Endometrial microvascular endothelial cells (primary cell): ENCODE measurements around the gene SLC18A3. TPM values are rescaled to one million over a fixed set of nuclear protein-coding genes. Genes with fewer than 3 reads are reported as not detected.

ENCODE experiments used
- in situ Hi-C: cut with HindIII; loops from 2 replicates; pipeline ENCODE4 v1.10.0; 2017; ENCODE audit warnings: low sequenced_read_pairs, low pct_unique_long_range_greater_than_20kb; ENCODE audit errors: inconsistent ontology term
- total RNA-seq: library from RNA; depleted of rRNA; stranded (reverse); fragments of >200 nt; gene quantifications from one replicate; pipeline ENCODE4 v1.2.3, GENCODE V29; 2015; ENCODE audit errors: inconsistent ontology term

The SLC18A3 gene
- total RNA-seq, 1 donor from 2014 or later = not detected

GRCh38 chr10:49609283-49610113 lies 612 bp upstream of the SLC18A3 start:
- in situ Hi-C loops = no loop called here

DNA sequence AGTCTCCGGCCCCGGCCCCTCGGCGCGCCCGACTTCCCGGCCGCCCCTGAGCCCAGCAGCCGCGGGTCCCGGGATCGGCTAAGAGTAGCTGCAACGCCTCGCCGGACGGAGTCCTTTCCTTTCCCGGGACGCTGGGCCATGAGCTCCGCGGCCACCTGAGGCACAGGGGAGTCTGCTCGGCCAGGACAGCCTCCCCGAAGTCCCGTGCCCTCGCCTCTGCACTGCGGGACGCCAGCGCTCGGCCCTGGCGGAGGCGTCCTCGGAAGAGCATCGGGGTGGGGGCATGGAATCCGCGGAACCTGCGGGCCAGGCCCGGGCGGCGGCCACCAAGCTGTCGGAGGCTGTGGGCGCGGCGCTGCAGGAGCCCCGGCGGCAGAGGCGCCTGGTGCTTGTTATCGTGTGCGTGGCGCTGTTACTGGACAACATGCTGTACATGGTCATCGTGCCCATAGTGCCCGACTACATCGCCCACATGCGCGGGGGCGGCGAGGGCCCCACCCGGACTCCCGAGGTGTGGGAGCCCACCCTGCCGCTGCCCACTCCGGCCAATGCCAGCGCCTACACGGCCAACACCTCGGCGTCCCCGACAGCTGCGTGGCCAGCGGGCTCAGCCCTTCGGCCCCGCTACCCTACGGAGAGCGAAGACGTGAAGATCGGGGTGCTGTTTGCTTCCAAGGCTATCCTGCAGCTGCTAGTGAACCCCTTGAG lies 502 bp downstream of the SLC18A3 start:
- in situ Hi-C loops = no loop called here

DNA sequence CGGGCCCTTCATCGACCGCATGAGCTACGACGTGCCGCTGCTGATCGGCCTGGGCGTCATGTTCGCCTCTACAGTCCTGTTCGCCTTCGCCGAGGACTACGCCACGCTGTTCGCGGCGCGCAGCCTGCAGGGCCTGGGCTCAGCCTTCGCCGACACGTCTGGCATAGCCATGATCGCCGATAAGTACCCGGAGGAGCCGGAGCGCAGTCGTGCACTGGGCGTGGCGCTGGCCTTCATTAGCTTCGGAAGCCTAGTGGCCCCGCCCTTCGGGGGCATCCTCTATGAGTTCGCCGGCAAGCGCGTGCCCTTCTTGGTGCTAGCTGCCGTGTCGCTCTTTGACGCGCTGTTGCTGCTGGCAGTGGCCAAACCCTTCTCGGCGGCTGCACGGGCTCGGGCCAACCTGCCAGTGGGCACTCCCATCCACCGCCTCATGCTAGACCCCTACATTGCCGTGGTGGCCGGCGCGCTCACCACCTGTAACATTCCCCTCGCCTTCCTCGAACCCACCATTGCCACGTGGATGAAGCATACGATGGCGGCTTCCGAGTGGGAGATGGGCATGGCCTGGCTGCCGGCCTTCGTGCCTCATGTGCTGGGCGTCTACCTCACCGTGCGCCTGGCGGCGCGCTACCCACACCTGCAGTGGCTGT lies 1.2 kb downstream of the SLC18A3 start:
- in situ Hi-C loops = no loop called here

- in situ Hi-C loops = no loop called here
Measured at GRCh38 chr10:49611816-49612512, 1.9 kb downstream of the SLC18A3 start.

GRCh38 chr10:49612513-49613164 lies 2.5 kb downstream of the SLC18A3 start:
- in situ Hi-C loops = no loop called here

- in situ Hi-C loops = no loop called here
Measured at GRCh38 chr10:49613165-49613881, 3.2 kb downstream of the SLC18A3 start.

GRCh38 chr10:49613882-49614241 lies 3.8 kb downstream of the SLC18A3 start, which contains the start of gene CHAT:
Gene CHAT, plus strand, starts transcription at chr10:49614037. Its CDS starts 153 bp downstream, at chr10:49614190.
- in situ Hi-C loops = no loop called here

DNA sequence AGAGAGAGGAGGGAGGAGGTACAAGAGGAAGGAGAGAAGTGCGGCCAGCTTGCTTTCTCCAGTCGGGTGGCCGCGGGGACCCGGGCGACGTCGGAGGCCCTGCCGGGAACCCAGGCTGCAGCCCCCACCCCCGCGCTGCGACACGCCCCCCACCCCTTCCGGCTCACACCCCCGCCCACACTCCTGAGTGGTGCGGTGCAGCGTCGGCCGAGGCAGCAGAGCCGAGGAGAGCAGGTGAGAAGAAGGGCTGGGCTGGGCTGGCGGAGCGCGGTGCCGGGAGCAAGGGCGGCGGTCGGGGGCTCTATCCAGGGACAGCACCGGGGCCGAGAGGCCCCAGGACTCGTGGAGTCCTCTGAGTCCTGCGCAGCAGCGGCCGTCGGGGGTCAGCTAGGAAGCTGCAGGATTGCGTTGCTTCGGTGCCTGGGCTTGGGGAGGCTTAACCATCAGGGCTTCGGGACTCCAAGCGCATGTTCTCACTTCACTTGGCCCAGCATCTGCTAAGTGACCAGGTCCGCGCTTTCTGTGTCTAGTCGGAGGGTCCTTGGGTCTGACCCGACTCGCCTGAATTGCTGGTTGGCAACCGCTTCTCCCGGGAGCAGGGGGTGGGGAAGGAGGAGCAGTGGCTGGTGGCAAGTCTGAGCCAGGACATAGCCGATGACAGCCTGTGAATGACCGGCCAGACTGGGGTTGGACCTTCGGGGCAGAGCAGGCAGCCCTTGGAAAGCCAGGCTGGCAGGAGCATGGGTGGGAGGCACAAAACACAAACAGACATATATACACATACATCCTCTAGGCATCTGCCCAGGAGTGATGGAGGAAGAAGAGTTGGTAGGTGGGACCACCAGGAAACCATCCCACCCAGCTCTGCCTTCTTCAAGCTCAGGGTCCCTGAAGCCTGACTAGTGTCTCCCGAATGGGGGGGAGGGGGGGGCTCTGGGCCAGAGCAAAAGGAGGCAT lies 4.4 kb downstream of the SLC18A3 start:
- in situ Hi-C loops = no loop called here

DNA sequence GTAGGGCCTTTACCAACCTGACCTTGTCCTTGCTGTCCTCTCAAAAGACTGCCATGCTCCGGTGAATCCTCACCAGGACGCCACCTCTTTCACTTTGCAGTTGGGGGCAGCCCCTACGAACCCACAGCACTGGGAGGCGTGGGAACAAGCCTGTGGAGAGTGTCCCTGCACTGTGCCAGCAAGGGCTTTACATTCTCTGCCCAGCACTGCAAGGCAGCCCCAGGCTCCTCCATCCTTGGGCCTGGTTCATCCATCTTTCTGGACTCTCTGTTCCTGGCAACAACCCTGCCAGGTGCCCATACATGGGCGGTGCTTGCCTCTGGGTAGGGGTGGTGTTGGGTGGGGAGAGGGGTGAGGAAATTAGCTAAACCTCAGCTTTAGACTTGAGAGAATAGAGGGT lies 5.1 kb downstream of the SLC18A3 start:
- in situ Hi-C loops = no loop called here

DNA sequence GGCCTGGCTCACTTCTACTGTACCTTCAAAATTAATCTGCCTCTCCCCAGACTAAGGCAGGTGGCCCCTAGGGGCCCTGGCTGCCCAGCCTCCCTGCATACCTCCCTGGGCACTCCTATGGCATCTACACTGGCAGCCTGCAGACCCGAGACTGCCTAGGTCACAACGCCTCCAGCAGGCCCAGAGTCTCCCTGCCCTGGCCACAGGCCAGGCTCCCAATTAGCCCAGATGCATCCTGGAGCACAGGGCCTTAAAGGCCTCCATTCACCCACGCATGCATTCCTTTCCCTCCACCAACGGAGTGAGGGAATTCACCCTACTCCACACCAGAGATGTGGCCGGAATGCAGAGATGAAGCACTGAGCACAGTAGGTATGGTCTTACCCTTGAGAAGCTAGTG lies 5.6 kb downstream of the SLC18A3 start:
- in situ Hi-C loops = no loop called here

- in situ Hi-C loops = no loop called here
Measured at GRCh38 chr10:49616421-49617101, 6.5 kb downstream of the SLC18A3 start.

DNA sequence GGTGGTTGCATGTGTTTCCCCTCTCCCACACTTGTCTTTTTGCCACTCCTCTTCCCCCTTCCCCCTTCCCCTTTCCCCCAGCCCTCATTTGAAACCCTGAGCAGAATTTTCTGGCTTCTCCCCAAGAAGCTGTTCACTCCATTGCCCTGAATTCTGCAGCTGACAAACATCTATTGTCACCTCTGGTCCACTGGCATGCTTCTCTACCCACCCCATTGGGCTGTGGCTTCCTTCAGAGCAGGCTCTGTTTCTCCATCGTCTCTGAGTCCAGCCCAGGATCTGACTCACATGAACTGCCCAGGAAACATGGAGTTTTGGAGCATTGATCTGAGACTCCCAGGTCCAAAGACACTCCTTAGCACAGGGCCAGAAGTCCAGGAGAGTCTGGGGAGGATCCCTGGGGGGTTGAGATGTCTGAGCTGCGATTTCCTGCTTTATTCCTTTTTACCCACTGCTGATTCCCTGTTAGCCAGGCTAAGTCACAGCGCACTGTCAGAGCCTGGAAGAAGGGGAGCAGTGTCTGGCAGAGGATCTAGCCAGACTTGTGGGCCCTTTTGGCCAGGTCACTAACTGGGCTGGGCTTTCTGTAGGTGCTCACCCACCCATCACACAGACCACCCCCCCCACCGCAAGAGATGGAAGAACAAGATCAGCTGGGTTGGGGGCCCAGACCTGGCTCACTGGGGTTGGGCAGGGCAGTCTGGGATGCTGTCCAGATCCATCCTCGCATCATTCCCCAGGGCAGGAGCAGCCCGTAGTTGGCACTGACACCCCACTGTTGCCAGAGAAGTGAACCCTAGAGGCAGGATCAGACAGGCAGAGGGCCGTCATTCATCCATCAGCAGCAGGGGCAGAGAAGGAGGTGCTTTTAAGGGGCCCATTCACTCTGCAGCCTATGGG lies 7.3 kb downstream of the SLC18A3 start:
- in situ Hi-C loops = no loop called here

DNA sequence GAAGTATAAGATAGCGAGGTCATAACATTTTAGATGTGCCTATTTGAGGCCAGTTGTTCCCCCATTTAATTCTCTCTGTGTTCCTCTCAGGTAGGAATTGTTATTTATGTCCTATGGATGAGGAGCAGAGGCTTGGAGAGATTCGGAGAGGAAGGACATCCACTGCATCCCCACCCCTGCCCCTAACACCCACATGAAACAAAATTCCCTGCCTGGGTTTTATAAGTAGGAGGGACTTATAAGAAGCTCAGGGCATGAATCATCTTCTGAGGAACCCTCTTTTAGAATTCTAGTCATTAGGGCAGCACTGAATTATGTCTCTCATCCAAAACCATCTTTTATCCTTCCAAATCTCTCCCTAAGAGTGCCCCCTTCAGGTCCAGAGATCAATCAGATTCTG lies 8.7 kb downstream of the SLC18A3 start:
- in situ Hi-C loops = no loop called here

GRCh38 chr10:49619613-49620012 lies 9.5 kb downstream of the SLC18A3 start:
- in situ Hi-C loops = no loop called here

GRCh38 chr10:49620286-49620810 lies 10.2 kb downstream of the SLC18A3 start:
- in situ Hi-C loops = no loop called here
